Putamen (tissue), 1 donor: ENCODE data around the gene MED10.

Source experiments
- DNase-seq: peaks from one replicate; pipeline ENCODE4 v3.0.0-alpha.2; 2016; ENCODE audit warnings: low spot score

MED10 gene

GRCh38 chr5:6377905-6378765, at the start of gene MED10:
MED10 (minus strand) TSS chr5:6378547; CDS start chr5:6378483, 64 bp downstream.
- DNase-seq, result peak; percentile 88

GRCh38 chr5:6427694-6428093, 49.3 kb upstream of the MED10 start:
- DNase-seq, result no peak

GRCh38 chr5:6424700-6425099, 46.4 kb upstream of the MED10 start:
- DNase-seq, result no peak

GRCh38 chr5:6424110-6424659, 45.8 kb upstream of the MED10 start:
- DNase-seq, result no peak

GRCh38 chr5:6423327-6424109, 45.2 kb upstream of the MED10 start:
- no peak for DNase-seq

- no peak for DNase-seq
Measured at GRCh38 chr5:6419340-6419852, 41.0 kb upstream of the MED10 start.

- DNase-seq, result no peak
Measured at GRCh38 chr5:6418679-6419276, 40.4 kb upstream of the MED10 start.

- no peak for DNase-seq
Measured at GRCh38 chr5:6417657-6418056, 39.3 kb upstream of the MED10 start.

- DNase-seq, result no peak
Measured at GRCh38 chr5:6412811-6413210, 34.5 kb upstream of the MED10 start.

- DNase-seq, result no peak
Measured at GRCh38 chr5:6411141-6411540, 32.8 kb upstream of the MED10 start.

- DNase-seq, result no peak
Measured at GRCh38 chr5:6410421-6410820, 32.1 kb upstream of the MED10 start.

GRCh38 chr5:6408627-6409446, 30.5 kb upstream of the MED10 start:
- DNase-seq, result no peak

- DNase-seq, result no peak
Measured at GRCh38 chr5:6408260-6408596, 29.9 kb upstream of the MED10 start.

- no peak for DNase-seq
Measured at GRCh38 chr5:6407558-6408259, 29.4 kb upstream of the MED10 start.

GRCh38 chr5:6405591-6405990, 27.2 kb upstream of the MED10 start:
- no peak for DNase-seq

GRCh38 chr5:6404129-6404528, 25.8 kb upstream of the MED10 start:
- no peak for DNase-seq

GRCh38 chr5:6403416-6403815, 25.1 kb upstream of the MED10 start:
- DNase-seq, result no peak

- no peak for DNase-seq
Measured at GRCh38 chr5:6402939-6403338, 24.6 kb upstream of the MED10 start.

GRCh38 chr5:6401410-6401809, 23.1 kb upstream of the MED10 start:
- DNase-seq, result no peak

- DNase-seq, result no peak
Measured at GRCh38 chr5:6399980-6400910, 21.9 kb upstream of the MED10 start.
